Stimulated activated CD4-positive, alpha-beta T cell treated with anti-CD3 and anti-CD28 coated beads, Interleukin-4, amount 100 ng/mL, for 1 hour (primary cell): ENCODE data around the gene APOBR.
"Not testable (repeated sequence)": the region's sequence is repeated elsewhere in the genome, so short reads cannot be mapped to it uniquely, and the experiment has no call there.

Experiments used
- DNase-seq: peaks from one replicate; pipeline ENCODE4 v3.0.0-alpha.2; 2020

APOBR gene

GRCh38 chr16:28494121-28494851 lies at the start of gene APOBR:
APOBR (plus strand) TSS chr16:28494643; CDS start chr16:28494682, 39 bp downstream.
- DNase-seq: peak; percentile 75

DNA sequence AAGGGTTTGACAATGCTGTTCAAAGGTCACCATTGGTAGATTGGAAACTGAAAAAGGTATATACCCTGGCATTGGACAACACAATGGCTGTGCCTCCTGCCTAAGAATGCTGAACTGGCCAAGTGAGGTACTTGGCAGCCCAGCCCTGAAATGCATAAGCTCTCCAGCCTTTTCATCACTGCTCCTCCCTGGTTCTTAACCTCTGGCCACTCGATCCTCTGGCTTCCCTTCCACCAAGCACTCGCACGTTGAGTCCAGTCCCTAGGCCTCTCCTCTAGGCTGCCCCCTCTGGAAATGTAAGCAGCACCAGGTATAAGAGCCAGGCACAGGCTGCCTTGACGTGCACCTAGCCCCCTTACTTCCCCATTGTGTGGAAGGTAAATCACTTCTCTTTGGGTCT lies 48.1 kb upstream of the APOBR start:
- DNase-seq: not testable (repeated sequence)

DNA sequence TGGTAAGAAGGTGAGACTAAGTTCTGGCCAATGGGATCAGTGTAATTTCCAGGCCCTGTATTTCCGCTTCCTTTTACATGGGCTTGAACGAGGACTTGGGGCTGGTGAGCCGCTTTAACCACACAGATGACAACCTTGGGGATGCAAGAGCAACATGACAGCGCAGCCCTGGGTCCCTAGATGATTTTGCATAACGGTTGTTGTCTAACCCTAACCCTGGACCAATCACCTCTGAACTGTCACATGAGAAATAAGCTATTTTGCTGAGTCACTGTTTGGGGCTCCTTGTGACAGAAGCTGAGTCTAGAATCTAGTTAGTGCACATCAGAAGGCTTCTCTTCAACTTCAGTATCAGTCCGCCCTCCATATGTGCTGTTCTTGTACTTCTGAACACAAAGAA lies 47.4 kb upstream of the APOBR start:
- DNase-seq: not testable (repeated sequence)

- DNase-seq: no peak
Observed at GRCh38 chr16:28473714-28474265, 20.7 kb upstream of the APOBR start.

- no peak for DNase-seq
Observed at GRCh38 chr16:28475221-28475620, 19.2 kb upstream of the APOBR start.

- DNase-seq: no peak
Observed at GRCh38 chr16:28477311-28477920, 17.0 kb upstream of the APOBR start.

DNA sequence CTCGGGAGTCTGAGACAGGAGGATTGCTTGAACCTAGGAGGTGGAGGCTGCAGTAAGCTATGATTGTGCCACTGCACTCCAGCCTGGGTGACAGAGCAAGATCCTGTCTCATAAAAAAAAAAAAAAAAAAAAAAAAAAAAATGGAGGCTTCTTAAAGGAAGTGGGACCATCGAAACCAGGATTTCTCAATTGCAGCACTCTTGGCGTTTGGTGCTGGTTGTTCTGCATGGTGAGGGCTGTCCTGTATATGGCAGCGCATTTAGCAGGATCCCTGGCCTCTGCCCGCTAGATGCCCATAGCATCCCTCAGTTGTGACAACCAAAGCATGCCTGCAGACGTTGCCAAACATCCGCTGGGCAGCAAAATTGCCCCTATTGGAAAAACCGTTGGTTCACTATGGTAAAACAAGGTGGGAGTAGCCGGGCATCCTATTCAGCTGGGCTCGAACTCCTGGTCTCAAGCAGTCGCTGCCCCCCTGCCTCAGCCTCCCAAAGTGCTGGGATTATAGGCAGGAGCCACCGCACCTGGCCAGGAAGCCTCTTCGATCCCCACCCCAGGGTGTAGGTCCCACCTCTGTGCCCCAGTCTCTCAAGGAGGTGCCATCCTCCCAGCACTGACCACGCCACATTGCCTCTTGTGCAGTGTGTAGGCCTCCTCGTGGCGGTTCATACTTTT lies 15.8 kb upstream of the APOBR start:
- no peak for DNase-seq

GRCh38 chr16:28482026-28482425 lies 12.4 kb upstream of the APOBR start:
- DNase-seq: no peak

- not testable (repeated sequence) for DNase-seq
Observed at GRCh38 chr16:28483361-28483760, 11.1 kb upstream of the APOBR start.

DNA sequence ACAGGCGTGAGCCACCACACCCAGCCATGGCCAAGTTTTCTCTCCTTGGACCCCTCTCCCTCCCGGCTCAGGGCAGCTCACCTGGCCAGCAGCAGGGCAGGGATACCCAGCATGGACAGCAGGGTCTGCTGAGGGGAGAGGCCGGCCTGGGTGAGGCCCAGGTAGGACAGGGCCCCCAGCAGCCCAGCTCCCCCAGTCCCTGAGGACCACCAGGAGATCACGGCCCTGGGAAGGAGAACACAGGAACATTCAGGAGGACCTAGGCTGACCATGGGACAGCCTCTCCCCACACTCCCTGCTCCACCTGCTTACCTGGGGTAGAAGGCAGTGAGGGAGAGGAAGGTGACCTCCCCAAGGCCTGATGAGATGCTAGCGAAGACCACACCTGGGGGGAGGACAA lies 8.2 kb upstream of the APOBR start:
- DNase-seq: no peak

DNA sequence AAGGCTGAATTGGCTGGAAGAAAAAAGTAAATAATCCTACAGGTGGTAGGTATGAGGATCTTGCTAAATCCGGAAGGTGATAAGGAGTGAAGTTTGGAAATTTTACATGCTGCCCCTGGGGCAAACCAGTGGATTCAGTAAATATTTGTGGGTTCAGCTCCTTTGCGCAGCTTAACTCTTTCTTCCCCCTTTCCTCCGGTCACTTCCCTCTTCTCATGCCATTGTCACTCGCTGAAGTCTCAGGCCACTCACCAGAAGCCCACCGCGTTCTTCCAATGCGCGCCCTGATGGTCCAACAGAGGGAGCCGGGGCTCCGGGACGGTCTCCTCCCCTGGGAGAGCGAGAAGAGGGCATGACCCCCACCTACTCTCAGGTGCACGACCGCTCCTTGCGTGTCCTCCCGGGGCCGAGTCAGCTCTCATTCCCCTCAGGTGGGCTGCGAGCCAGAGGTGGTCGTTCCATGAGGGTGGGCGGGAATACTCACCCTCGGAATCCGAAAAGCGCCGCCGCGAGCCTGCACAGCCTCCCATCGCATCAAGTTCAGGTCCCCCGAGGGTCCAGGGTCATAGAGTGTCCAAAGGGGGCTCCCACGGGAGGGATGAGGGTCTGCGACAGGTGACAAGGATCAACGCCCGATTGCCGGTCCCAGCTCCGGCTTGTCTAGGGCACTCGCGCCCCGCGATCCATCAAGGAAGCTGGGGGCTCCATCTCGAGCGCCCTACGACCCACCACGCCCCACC lies 3.0 kb upstream of the APOBR start:
- peak; percentile 18 for DNase-seq

DNA sequence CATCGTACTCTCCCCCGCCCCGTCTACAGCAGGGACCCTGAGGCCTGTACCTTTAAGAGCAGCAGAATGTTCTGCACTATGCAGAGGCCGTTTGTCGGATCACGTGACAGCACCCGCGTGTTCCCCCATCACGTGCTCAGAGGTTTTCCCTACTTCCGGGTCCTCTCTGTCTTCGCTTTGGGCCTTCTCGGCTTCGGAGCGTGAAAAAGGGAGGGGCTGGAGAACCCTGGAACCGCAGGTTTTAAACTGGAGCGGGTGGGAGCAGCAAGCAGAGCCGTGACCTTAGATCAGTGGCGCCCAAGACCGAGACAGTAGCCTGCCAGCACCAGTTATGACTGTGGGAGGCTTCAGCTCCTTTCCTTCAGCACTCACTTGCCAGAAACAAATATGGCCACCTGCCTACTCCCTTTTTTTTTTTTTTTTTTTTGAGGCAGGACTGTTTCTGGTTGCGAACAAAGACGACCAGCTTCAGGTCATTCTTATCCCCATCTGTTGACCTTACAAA lies 2.4 kb upstream of the APOBR start, which contains the start of gene CLN3:
Gene CLN3 (minus strand): TSS at position 105 of the 505 bp plus-strand sequence. CDS start 315 bp downstream, outside the sequence.
- DNase-seq: peak; percentile 80

DNA sequence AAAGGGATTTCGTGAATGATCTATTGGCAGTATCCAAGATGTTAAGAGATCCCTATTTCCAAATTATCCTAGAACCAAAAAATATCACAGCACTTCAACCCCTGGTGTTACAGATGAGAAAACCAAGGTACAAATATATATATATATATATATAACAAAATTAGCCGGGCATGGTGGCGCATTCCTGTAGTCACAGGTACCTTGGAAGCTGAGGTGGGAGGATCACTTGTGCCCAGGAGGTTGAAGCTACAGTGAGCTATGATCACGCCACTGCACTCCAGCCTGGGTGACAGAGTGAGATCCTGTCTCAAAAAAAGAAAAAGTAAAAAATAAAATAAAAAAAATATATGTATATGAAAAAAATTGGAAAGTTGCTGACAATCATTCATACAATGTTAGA lies 1.9 kb upstream of the APOBR start:
- no peak for DNase-seq

GRCh38 chr16:28495098-28495793 lies 803 bp downstream of the APOBR start:
- DNase-seq: no peak

DNA sequence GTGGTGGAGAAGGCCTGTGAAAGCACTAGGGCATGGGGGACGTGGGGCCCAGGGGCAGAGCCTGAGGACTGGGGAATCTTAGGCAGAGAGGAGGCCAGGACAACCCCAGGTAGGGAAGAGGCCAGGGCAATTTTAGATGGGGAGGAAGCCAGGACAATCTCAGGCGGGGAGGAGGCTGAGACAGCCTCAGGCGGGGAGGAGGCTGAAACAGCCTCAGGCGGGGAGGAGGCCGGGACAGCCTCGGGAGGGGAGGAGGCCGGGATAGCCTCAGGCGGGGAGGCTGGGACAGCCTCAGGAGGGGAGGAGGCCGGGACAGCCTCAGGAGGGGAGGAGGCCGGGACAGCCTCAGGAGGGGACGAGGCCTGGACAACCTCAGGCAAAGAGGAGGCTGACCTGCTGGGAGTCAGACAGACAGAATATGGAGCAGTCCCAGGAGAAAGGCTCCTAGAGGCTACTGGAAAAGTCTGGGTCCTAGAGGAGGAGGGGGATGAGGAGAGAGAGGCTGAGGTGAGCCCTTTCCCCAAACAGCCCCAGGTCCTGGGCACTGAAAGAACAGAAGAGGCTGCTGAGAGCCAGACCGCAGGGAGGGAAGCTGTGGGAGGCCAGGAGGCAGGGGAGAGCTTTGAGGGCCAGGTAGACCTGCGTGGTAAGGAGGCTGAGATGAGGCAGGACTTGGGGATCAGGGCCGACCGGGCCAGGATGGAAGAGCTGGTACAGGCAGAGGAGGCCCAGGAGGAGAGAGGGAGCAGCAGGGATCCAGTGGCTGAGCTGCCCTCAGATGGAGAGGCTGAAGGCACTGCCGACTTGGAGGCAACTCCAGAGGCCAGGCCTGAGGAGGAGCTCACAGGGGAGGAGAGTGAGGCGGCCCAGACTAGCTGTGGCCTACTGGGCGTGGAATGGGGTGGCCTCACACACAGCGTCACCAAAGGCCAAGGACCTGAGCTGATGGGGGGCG lies 1.6 kb downstream of the APOBR start:
- no peak for DNase-seq

DNA sequence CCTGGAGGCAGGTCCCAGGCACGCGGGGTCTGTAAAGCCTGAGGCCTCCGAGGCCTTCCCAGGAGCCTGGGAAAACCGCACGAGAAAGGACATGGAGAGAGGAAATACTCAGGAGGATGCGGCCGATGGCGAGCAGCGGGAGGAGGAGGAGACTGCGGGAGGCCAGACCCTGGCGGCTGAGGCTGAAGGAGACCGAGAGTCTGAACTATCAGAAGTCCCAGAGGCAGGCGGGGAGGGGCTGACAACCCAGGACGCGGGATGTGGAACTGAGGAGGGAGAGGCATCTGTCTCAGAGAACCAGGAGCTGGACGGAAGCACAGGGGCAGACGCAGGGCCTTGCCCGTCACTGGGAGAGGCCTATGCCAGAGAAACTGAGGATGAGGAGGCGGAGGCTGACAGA lies 2.4 kb downstream of the APOBR start:
- DNase-seq: no peak

DNA sequence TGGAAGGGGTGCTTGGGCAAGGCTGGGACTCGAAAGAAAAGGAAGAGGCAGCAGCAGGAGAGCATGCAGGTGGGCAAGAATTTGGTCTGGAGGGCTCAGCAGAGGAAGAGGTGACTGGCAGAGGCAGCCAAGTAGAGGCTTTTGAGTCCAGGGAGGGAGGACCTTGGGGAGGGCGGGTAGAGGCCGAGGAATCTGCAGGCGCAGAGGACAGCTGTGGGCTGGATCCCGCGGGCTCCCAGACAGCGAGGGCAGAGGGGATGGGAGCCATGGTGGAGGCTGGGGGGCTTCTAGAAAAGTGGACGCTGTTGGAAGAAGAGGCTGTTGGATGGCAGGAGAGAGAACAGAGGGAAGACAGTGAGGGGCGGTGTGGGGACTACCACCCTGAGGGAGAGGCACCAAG lies 2.9 kb downstream of the APOBR start:
- DNase-seq: no peak

- no peak for DNase-seq
Observed at GRCh38 chr16:28497861-28498599, 3.6 kb downstream of the APOBR start.

DNA sequence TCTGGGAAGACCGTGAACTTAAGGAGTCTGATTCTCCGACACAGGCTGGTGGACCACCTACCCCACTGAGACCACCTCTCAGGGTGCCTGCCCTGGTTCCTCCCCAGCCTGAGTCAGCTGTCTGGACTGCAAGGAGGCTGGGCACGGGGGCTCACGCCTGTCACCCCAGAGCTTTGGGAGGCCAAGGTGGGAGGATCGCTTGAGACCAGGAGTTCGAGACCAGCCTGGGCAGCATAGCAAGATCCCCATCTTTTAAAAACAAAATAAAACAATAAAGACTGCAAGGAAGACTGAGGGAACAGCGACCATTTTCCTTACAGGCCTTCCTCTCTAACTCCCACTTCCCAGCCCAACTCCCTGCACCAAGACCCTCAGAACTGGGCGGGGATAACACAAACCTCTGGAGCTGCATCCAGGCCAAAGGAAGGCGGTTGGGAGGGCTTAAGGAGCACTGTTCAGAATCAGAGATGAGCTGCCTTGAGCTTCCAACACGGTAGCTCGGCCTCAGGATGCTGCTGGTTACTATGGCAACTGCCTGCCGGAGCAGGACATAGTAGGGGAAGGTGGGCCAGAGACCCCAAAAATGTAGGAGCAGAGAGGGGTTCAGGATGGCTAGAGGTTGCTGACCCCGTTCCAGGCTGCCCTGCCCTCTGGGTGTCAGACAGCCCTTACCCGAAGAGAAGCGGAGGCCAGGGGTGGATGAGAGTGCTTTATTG lies 4.4 kb downstream of the APOBR start:
- DNase-seq: no peak
